HEK293 (cell line): ENCODE measurements around the gene SLC25A30.

Experiments
- CTCF ChIA-PET: fragments of 350-600 bp; formaldehyde crosslinking; extraction: SDS; loops from one replicate; lab custom pipeline; 2021; ENCODE audit warnings: antibody characterized with exemption; lab: Yijun Ruan, JAX
- POLR2A ChIA-PET: fragments of 300-600 bp; formaldehyde crosslinking; extraction: SDS; loops from one replicate; lab custom pipeline; 2020; ENCODE audit warnings: antibody characterized with exemption, inconsistent platforms; lab: Yijun Ruan, JAX
- H3K27ac ChIP-seq: fragments of 200-500 bp; sonication (Bioruptor generic); 2 replicates; pipeline ENCODE4 v1.5.1; 2014; ENCODE audit warnings: low read depth, low read length, control low read depth, inconsistent platforms; ENCODE audit errors: extremely low read depth
- H3K36me3 ChIP-seq, 2 experiments: fragments of 200-500 bp in 1 of 2; sonication (Bioruptor generic) in 1 of 2; 1 replicate in 1 of 2; 2 replicates in 1 of 2; pipeline ENCODE4 v1.5.1; 2014 to 2017; ENCODE audit warnings: inconsistent platforms in 2 of 2, low read length in 2 of 2; ENCODE audit not compliant: control insufficient read depth in 2 of 2, insufficient read depth in 1 of 2
- H3K4me1 ChIP-seq: fragments of 200-500 bp; sonication (Bioruptor generic); 2 replicates; pipeline ENCODE4 v1.5.1; 2014; ENCODE audit warnings: mild to moderate bottlenecking, low read length, inconsistent platforms; ENCODE audit not compliant: control insufficient read depth, insufficient read depth
- H3K4me3 ChIP-seq: 2 replicates; pipeline ENCODE4 v1.5.1; 2011; ENCODE audit warnings: low read depth, mild to moderate bottlenecking, control low read depth, low read length, moderate library complexity
- H3K9me3 ChIP-seq: fragments of 200-500 bp; sonication (Bioruptor generic); 2 replicates; pipeline ENCODE4 v1.5.1; 2014; ENCODE audit warnings: low read depth, low read length, inconsistent platforms; ENCODE audit not compliant: control insufficient read depth, insufficient read depth
- EGR2 ChIP-seq: fragments of 450-650 bp; formaldehyde crosslinking; IDR thresholded peaks from 2 replicates; pipeline ENCODE4 v1.5.1; 2016; ENCODE audit warnings: low read depth, missing biosample characterization, missing genetic modification characterization
- FEZF1 ChIP-seq: fragments of 450-650 bp; formaldehyde crosslinking; IDR thresholded peaks from 2 replicates; pipeline ENCODE4 v1.5.1; 2016; ENCODE audit warnings: missing biosample characterization, missing genetic modification characterization
- SP2 ChIP-seq: fragments of 450-650 bp; formaldehyde crosslinking; IDR thresholded peaks from 2 replicates; pipeline ENCODE4 v1.5.1; 2016; ENCODE audit warnings: missing biosample characterization, missing genetic modification characterization
- WT1 ChIP-seq: fragments of 450-650 bp; formaldehyde crosslinking; IDR thresholded peaks from 2 replicates; pipeline ENCODE4 v1.5.1; 2016; ENCODE audit warnings: missing biosample characterization, missing genetic modification characterization
- YY2 ChIP-seq: fragments of 450-650 bp; formaldehyde crosslinking; IDR thresholded peaks from 2 replicates; pipeline ENCODE4 v1.5.1; 2016; ENCODE audit warnings: missing biosample characterization, missing genetic modification characterization
- ZNF10 ChIP-seq: fragments of 450-650 bp; formaldehyde crosslinking; IDR thresholded peaks from 2 replicates; pipeline ENCODE4 v1.5.1; 2017; ENCODE audit warnings: missing biosample characterization, missing genetic modification characterization
- ZNF140 ChIP-seq: fragments of 450-650 bp; formaldehyde crosslinking; IDR thresholded peaks from 2 replicates; pipeline ENCODE4 v1.5.1; 2016; ENCODE audit warnings: missing biosample characterization, missing genetic modification characterization
- ZNF146 ChIP-seq: fragments of 450-650 bp; formaldehyde crosslinking; IDR thresholded peaks from 2 replicates; pipeline ENCODE4 v1.5.1; 2016; ENCODE audit warnings: missing biosample characterization, missing genetic modification characterization
- ZNF155 ChIP-seq: fragments of 450-650 bp; formaldehyde crosslinking; IDR thresholded peaks from 2 replicates; pipeline ENCODE4 v1.5.1; 2016; ENCODE audit warnings: missing biosample characterization, missing genetic modification characterization
- ZNF16 ChIP-seq: fragments of 450-650 bp; formaldehyde crosslinking; IDR thresholded peaks from 2 replicates; pipeline ENCODE4 v1.5.1; 2016; ENCODE audit warnings: low read depth, missing biosample characterization, missing genetic modification characterization
- ZNF221 ChIP-seq: fragments of 450-650 bp; formaldehyde crosslinking; IDR thresholded peaks from 2 replicates; pipeline ENCODE4 v1.5.1; 2017; ENCODE audit warnings: missing biosample characterization, missing genetic modification characterization, borderline replicate concordance
- ZNF239 ChIP-seq: fragments of 450-650 bp; formaldehyde crosslinking; IDR thresholded peaks from 2 replicates; pipeline ENCODE4 v1.5.1; 2016; ENCODE audit warnings: missing biosample characterization, missing genetic modification characterization
- ZNF24 ChIP-seq: fragments of 450-650 bp; formaldehyde crosslinking; IDR thresholded peaks from 2 replicates; pipeline ENCODE4 v1.5.1; 2016; ENCODE audit warnings: missing biosample characterization, missing genetic modification characterization
- ZNF292 ChIP-seq: fragments of 450-650 bp; formaldehyde crosslinking; IDR thresholded peaks from 2 replicates; pipeline ENCODE4 v1.5.1; 2016; ENCODE audit warnings: low read depth, missing biosample characterization, missing genetic modification characterization, borderline replicate concordance
- ZNF341 ChIP-seq: fragments of 450-650 bp; formaldehyde crosslinking; IDR thresholded peaks from 2 replicates; pipeline ENCODE4; 2016; ENCODE audit warnings: low read depth, missing biosample characterization, missing genetic modification characterization
- ZNF423 ChIP-seq: fragments of 450-650 bp; formaldehyde crosslinking; IDR thresholded peaks from 2 replicates; pipeline ENCODE4 v1.5.1; 2016; ENCODE audit warnings: missing biosample characterization, missing genetic modification characterization
- ZNF501 ChIP-seq: fragments of 450-650 bp; formaldehyde crosslinking; IDR thresholded peaks from 2 replicates; pipeline ENCODE4 v1.5.1; 2016; ENCODE audit warnings: missing biosample characterization, missing genetic modification characterization
- ZNF521 ChIP-seq: fragments of 450-650 bp; formaldehyde crosslinking; IDR thresholded peaks from 2 replicates; pipeline ENCODE4 v1.5.1; 2017; ENCODE audit warnings: missing biosample characterization, mild to moderate bottlenecking, missing genetic modification characterization
- ZNF560 ChIP-seq: fragments of 450-650 bp; formaldehyde crosslinking; IDR thresholded peaks from 2 replicates; pipeline ENCODE4 v1.5.1; 2017; ENCODE audit warnings: missing biosample characterization, missing genetic modification characterization, borderline replicate concordance
- ZNF600 ChIP-seq: fragments of 450-650 bp; formaldehyde crosslinking; IDR thresholded peaks from 2 replicates; pipeline ENCODE4 v1.5.1; 2016; ENCODE audit warnings: missing biosample characterization, missing genetic modification characterization
- ZNF707 ChIP-seq: fragments of 450-650 bp; formaldehyde crosslinking; IDR thresholded peaks from 2 replicates; pipeline ENCODE4 v1.5.1; 2016; ENCODE audit warnings: missing biosample characterization, missing genetic modification characterization
- ZNF768 ChIP-seq: fragments of 450-650 bp; formaldehyde crosslinking; IDR thresholded peaks from 2 replicates; pipeline ENCODE4 v1.5.1; 2018; ENCODE audit warnings: missing biosample characterization, mild to moderate bottlenecking, missing genetic modification characterization
- TF ChIP-seq, protein P1 (sequence below): fragments of 450-650 bp; formaldehyde crosslinking; conservative IDR thresholded peaks from 2 replicates; pipeline ENCODE4 v1.5.1; 2016; ENCODE audit warnings: low read depth, missing biosample characterization, missing genetic modification characterization

SLC25A30 gene

GRCh38 chr13:45410466-45410865, 7.7 kb downstream of the SLC25A30 start:
- ChIA-PET POLR2A (no interaction called here), CTCF (interaction anchor here (0.6 to 1.8 kb wide), 2 partner anchors 15 to 23 kb away, joined by 3 to 5 read pairs; no protein-coding TSS in a partner anchor)
- Histone ChIP-seq H3K4me1 (no peaks in the 10 kb centered on the region), H3K36me3 (peaks cover 0 to 26% of the 10 kb centered on the region in 2 experiments; a peak in 2 of 3 replicates), H3K9me3 (no peaks in the 10 kb centered on the region), H3K4me3 (no peak overlapping the region), H3K27ac (no peak overlapping the region)
- TF ChIP-seq ZNF768 (tag by site-specific recombination) (no peak), YY2 (no peak)

GRCh38 chr13:45410001-45410400, 8.2 kb downstream of the SLC25A30 start:
- H3K4me1 ChIP-seq = no peaks in the 10 kb centered on the region
- CTCF ChIA-PET = interaction anchor here (0.6 to 1.8 kb wide), 3 partner anchors 14 to 23 kb away, joined by 3 to 5 read pairs (median 4); no protein-coding TSS in a partner anchor
- H3K9me3 ChIP-seq = no peaks in the 10 kb centered on the region
- TF ChIP-seq ZNF24 (no peak), ZNF155 (tag by site-specific recombination) (no peak), SP2 (no peak), ZNF10 (tag by site-specific recombination) (no peak), ZNF600 (no peak), ZNF423 (tag by site-specific recombination) (no peak), FEZF1 (tag by site-specific recombination) (no peak)
- TF ChIP-seq, protein P1, sequence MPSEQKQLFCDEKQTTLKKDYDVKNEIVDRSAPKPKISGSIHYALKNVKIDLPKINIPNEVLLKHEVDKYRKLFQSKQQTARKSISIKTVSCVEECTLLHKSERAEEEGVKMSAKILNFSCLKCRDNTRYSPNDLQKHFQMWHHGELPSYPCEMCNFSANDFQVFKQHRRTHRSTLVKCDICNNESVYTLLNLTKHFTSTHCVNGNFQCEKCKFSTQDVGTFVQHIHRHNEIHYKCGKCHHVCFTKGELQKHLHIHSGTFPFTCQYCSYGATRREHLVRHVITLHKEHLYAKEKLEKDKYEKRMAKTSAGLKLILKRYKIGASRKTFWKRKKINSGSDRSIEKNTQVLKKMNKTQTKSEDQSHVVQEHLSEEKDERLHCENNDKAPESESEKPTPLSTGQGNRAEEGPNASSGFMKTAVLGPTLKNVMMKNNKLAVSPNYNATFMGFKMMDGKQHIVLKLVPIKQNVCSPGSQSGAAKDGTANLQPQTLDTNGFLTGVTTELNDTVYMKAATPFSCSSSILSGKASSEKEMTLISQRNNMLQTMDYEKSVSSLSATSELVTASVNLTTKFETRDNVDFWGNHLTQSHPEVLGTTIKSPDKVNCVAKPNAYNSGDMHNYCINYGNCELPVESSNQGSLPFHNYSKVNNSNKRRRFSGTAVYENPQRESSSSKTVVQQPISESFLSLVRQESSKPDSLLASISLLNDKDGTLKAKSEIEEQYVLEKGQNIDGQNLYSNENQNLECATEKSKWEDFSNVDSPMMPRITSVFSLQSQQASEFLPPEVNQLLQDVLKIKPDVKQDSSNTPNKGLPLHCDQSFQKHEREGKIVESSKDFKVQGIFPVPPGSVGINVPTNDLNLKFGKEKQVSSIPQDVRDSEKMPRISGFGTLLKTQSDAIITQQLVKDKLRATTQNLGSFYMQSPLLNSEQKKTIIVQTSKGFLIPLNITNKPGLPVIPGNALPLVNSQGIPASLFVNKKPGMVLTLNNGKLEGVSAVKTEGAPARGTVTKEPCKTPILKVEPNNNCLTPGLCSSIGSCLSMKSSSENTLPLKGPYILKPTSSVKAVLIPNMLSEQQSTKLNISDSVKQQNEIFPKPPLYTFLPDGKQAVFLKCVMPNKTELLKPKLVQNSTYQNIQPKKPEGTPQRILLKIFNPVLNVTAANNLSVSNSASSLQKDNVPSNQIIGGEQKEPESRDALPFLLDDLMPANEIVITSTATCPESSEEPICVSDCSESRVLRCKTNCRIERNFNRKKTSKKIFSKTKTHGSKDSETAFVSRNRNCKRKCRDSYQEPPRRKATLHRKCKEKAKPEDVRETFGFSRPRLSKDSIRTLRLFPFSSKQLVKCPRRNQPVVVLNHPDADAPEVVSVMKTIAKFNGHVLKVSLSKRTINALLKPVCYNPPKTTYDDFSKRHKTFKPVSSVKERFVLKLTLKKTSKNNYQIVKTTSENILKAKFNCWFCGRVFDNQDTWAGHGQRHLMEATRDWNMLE (tag by site-specific recombination) = no peak
- TF ChIP-seq, all 188 proteins: peak for 0
- Histone ChIP-seq H3K27ac (no peak overlapping the region), H3K36me3 (peaks cover 0 to 30% of the 10 kb centered on the region in 2 experiments; a peak in 2 of 3 replicates), H3K4me3 (no peak overlapping the region)
- POLR2A ChIA-PET = no interaction called here

GRCh38 chr13:45406421-45406820, 11.8 kb downstream of the SLC25A30 start:
- Histone ChIP-seq H3K4me3 (no peak overlapping the region), H3K36me3 (peaks cover 0 to 42% of the 10 kb centered on the region in 2 experiments; a peak in 2 of 3 replicates), H3K4me1 (no peaks in the 10 kb centered on the region), H3K27ac (no peak overlapping the region), H3K9me3 (no peaks in the 10 kb centered on the region)
- ChIA-PET CTCF (no interaction called here), POLR2A (interaction anchor here (1.2 kb wide), 1 partner anchor 12 kb away, joined by 4 read pairs; the partner anchor contains the start of gene SLC25A30)
- TF ChIP-seq ZNF560 (tag by site-specific recombination) (no peak), ZNF341 (no peak), ZNF16 (tag by site-specific recombination) (no peak), ZNF140 (tag by site-specific recombination) (no peak), EGR2 (no peak), WT1 (tag by site-specific recombination) (no peak), ZNF707 (no peak), ZNF239 (tag by site-specific recombination) (no peak), ZNF221 (no peak), ZNF501 (tag by site-specific recombination) (no peak), ZNF292 (no peak), ZNF146 (no peak), ZNF600 (no peak), ZNF521 (no peak)
